Epithelial cell of esophagus (primary cell): Measurements from ENCODE around the gene HOXA5.

ENCODE experiments used
- DNase-seq: peaks from one replicate; pipeline ENCODE4 v3.0.0; 2010; ENCODE audit warnings: low read depth
- H3K4me3 ChIP-seq: 2 replicates; pipeline ENCODE4 v1.5.1; 2011; ENCODE audit warnings: mild to moderate bottlenecking, low read length, control low read depth
- TF ChIP-seq, protein P1 (sequence below): IDR thresholded peaks from 2 replicates; pipeline ENCODE4 v1.5.1; 2011; ENCODE audit warnings: low read depth, mild to moderate bottlenecking, low read length, control low read depth, inconsistent platforms; ENCODE audit not compliant: insufficient read depth; ENCODE audit errors: missing control alignments

The HOXA5 gene

DNA sequence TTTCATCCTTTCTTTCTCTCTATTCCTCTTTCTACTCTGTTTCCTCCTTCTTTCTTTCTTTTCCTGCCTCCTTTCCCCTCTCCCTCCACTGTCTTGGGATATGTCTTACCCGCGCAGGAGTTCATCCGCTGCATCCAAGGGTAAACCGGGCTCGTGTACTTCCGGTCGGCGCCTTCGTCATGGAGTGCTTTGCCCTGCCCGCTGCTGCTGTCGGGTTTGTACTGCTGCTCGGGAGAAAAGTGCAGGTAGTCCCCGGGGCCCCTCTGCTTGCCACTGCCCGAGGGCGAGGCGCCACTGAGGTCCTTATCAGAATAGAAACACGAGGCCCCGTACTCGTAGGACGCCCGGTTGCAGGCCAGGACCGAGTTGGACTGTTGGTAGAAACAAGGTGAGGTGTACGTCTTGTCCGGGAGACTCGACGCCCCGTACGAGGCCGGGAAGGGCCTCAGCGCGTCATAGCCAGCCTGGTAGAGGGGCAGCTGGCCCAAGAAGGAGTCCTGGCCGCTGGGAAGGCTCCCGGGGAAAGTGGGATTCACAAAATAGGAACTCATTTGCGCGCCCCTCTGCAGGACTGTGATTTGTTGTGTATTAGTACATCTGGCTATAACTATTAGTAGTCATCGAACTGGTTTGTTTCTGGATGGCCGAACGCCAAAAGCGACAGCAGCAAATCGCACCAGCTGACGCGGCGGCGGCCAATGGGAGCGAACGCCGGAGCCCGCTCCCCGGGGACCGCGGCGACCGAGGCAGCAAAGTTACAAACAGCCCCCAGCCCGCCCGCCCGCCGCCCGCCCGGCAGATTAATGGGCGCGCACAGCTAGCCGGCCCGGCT lies 3.9 kb upstream of the HOXA5 start, which contains the start of gene HOXA6:
TSS of gene HOXA6 (minus strand) at position 576 of the 832 bp plus-strand sequence. CDS start at position 551, 25 bp downstream.
- TF ChIP-seq, protein P1, sequence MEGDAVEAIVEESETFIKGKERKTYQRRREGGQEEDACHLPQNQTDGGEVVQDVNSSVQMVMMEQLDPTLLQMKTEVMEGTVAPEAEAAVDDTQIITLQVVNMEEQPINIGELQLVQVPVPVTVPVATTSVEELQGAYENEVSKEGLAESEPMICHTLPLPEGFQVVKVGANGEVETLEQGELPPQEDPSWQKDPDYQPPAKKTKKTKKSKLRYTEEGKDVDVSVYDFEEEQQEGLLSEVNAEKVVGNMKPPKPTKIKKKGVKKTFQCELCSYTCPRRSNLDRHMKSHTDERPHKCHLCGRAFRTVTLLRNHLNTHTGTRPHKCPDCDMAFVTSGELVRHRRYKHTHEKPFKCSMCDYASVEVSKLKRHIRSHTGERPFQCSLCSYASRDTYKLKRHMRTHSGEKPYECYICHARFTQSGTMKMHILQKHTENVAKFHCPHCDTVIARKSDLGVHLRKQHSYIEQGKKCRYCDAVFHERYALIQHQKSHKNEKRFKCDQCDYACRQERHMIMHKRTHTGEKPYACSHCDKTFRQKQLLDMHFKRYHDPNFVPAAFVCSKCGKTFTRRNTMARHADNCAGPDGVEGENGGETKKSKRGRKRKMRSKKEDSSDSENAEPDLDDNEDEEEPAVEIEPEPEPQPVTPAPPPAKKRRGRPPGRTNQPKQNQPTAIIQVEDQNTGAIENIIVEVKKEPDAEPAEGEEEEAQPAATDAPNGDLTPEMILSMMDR = no peak
- H3K4me3 ChIP-seq = no peak within 1 kb of the TSS
- peak; percentile 45 for DNase-seq

DNA sequence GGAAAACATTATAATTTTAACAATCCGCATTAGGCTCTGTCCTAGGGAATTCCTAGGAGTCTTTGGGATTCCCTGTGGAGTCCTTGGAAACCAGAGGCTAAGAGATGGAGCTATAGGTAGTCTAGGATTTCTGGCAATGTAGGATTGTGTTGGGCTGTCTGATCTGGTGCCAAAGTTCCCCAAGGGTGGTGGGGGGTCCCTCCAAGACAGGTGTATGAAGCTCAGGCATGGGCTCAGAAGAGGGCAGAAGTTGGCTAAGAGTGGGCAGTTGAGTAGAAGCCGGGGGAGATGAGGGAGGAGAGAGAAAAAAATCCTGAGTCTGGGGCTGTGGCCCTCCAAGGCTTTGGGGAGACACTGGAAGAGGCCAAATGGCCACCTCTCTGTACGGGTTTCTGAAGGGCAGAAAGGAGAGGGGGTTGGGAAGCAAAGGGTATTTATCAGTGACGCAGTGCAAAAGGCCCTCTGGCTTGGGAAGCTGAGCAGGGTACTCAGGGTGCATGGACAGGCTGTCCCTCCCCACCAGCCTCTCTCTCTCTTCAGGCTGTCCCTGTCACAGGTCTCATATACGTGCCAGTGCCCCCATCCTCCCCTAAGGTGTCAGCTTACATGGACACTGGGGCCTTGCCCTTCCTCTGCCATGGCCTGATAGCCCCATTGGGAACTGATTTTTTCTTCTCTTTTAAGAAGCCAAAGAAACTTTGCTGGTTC lies 3.2 kb upstream of the HOXA5 start:
- TF ChIP-seq, protein P1 = no peak
- H3K4me3 ChIP-seq = no peak overlapping the region
- no peak for DNase-seq

DNA sequence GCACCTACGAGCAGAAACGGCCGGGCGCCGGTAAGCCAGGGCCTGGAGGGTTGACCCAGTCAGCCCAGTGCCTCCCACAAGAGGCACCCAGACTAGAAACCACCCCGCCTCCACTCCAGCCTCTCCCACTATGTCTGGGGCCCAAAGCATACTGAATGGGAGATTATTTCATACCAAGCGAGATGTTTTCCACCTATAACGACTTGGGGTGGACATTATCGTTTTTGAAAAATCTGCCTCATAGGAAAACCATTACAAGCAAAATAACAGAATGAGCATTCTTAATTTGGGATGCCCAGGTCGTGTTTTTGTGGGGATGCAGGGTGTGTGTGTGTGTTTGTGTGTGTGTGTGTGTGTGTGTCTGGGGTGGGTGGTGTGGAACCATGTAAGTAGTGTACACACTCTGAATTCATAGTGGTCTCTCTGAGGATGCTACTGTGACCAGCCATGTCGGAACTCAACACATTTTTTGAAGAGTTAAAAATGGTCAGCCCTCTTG lies 2.5 kb upstream of the HOXA5 start:
- TF ChIP-seq, protein P1 = no peak
- H3K4me3 ChIP-seq = no peak overlapping the region
- no peak for DNase-seq

DNA sequence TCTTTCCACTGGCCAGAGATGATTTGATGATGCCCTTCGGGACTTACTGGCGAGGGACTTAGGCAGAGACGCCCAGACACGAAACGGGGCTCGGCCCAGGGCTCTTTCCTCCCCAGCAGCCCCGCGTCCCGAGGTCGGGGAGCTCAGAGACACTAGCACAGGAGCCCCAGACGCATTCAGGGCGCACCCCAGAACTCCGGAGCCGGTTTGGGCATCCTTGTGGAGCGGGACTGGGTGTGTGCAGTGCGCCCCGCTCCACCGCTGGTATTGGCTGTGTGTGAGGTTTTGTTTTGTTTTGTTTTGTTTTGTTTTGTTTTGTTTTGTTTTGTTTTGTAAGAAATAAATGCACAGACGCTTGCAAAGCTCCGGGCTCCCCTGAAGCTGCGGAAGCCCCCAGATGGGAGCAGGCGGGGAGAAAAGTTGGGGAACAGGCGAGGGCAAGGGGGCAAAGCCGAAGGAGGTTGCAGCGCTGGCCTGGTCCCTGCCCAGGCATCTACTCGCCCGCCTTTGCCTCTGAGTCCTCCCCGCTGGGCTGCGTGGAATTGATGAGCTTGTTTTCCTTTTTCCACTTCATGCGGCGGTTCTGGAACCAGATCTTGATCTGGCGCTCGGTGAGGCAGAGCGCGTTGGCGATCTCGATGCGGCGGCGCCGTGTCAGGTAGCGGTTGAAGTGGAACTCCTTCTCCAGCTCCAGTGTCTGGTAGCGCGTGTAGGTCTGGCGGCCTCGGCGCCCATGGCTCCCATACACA lies 1.9 kb upstream of the HOXA5 start:
- TF ChIP-seq, protein P1 = no peak
- no peak for DNase-seq
- no peak overlapping the region for H3K4me3 ChIP-seq

DNA sequence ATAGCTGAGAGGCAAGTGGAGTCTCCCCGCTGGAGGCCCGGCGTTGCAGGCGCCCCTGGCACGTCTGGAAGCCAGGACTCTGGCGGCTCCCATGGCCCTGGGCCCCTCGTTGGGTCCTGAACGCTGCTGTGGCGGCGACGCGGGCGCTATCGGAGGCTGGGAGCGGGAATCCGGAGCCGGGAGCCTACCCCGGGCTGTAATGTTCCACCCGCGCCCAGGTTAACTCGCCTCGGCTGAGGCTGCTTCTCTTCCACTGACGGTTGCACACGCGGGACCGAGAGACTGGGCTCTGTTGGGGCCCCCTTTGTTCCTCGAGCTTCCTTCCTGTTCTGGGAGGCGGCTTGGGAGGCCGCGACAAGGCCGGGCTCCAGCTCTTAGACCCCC lies 1.3 kb upstream of the HOXA5 start:
- no peak for DNase-seq
- TF ChIP-seq, protein P1 = no peak
- H3K4me3 ChIP-seq = peak overlapping the region; percentile 39

DNA sequence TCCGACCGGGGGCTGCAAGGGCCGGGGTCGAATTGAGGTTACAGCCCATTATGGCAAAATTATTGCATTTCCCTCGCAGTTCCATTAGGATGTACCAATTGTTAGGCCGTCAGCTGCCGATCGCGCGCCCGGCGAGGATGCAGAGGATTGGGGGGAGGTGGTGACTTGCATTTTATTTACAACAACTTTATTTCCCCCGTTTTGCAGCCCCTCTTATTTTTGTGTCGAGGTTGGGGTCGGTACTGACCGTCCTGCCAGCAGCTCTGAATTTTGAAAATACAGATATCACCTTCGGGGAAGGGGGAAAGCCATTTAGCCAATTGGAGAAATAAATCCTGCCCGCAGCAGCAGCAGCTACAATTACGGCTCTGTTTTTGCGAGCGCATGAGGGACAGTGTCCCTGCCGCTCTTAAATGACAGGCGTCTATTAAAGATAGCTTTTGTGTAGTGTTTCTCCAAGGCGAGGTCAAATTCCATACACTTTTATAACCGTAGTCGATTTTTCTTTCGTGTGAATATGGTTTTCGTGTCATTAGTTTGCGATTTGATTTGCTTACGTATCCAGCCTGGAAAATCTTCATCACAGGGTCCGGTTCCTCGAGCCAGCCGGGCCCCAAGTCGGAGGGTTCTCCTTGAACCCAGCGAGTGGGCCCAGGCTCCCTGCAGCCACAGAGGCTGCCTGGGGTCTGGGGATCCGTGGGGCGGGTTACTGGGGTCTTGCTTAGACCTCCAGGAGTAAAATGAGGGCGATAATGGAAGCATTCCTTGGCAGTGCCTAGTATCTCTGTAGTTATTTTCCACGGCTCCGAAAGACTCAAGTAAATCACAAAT lies 684 bp upstream of the HOXA5 start:
- TF ChIP-seq, protein P1 = no peak
- DNase-seq = no peak
- H3K4me3 ChIP-seq = peak overlapping the region; percentile 39
